Measurements from ENCODE around the gene KLF11.
"Not testable (repeated sequence)": the region's sequence is repeated elsewhere in the genome, so short reads cannot be mapped to it uniquely, and the experiment has no call there.

Gene KLF11

DNA sequence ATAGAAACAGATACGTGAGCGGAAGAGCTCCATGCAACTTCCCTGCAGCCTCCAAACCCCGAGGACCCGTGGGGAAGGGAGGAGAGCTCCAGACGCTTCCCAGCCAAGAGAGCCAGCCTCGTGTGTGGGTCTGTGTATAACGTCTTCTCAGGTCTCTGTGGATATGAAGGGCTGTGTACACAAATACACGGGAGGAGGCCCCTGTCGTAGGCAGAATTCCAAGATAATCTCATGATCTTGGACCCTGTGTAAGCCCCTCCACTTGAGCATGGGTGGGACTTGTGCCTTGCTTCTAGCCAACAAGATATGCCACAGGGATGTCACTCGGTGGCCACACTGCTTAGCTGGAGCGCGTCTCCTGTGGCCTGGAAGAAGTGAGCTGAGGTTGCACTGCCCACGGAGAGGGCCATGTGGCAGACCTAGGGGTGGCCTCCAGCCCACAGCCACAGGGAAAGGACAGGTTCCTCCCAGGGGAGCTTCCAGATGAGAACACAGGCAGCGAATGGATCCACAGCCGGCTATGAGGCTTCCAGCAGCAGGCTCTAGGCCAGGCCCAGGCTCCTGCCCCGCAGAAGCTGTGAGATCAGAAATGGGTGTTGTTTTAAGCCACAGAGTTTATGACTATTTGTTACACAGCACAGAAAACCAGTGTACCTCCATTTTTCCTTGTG is 15.6 kb upstream of the KLF11 start:
- no peak for DNase-seq

GRCh38 chr2:10028407-10028987 is 14.9 kb upstream of the KLF11 start:
- DNase-seq = no peak

DNA sequence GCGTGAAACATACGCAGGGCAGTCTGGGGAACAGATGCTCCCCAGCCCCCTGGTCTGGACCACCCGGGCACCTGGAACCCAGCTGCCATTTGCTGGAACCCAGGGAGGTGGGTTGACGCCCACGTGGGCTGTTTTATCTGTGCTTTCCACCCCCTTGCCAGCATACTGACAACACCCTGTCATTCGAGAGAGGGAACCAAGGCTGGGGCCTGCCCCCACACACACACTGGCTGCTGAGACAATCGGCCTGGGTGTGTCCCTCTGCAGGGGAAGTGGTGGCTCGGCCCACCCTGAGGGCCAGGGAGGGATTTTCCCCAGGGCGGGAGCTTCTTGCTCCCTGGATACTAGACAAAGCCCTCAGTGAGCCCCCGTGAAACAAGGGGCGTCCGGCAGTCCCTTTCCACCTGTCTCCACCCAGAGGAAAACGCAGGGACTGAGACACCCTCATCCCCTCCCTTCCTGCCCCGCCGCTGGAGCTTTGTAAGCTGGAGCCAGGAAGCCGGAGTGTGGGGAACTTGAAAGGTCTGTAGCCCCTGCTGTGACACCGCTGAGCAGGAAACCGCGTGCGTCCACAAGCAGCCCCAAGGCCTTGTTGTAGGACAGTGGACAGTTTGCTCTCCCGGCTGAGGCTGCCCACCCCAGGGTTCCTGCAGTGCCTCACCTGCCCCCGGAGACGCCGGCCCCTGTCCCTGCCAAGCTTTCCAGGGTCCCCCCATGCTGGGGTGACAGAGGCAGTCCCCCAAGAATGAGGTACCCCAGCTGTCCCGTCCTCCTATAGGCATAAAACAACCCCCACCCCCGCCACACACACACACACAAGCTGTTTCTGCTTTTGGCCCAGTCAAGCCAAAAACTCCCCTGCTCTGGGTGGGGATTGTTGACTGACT is 14.1 kb upstream of the KLF11 start:
- DNase-seq = peak; percentile 59 to 65

- no peak for DNase-seq
Observed at GRCh38 chr2:10029875-10030223, 13.5 kb upstream of the KLF11 start.

DNA sequence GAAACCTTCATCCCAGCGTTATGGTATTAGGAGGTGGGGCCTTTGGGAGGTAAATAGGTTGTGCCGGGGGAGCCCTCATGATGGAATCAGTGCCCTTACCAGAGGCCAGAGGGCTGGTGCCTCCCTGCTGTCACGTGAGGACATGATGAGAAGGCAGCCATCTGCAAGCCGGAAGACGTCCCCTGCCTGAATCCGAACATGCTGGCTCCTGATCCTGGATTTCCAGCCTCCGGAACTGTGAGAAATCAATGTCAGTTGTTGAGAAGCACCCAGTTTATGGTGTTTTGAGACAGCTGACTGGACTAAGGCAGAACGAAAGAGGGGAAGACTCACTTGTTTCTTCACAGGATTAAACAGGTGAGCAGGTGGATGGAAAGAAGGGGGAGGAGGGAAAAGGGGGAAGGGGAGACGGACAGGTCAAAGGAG is 13.0 kb upstream of the KLF11 start:
- no peak for DNase-seq

DNA sequence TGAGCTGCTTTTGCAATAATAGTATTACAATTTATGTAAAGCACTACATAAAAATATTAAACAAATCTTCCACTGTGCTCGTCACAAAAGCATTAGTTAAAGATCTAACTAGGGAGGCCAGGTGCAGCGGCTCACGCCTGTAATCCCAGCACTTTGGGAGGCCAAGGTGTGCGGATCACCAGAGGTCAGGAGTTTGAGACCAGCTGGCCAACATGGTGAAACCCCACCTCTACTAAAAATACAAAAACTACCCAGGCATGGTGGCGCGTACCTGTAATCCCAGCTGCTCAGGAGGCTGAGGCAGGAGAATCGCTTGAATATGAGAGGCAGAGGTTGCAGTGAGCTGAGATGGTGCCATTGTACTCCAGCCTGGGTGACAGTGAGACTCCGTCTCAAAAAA is 12.6 kb upstream of the KLF11 start:
- DNase-seq = not testable (repeated sequence)

GRCh38 chr2:10031886-10032745 is 11.2 kb upstream of the KLF11 start:
- DNase-seq = no peak

- DNase-seq = no peak
Observed at GRCh38 chr2:10032746-10033105, 10.6 kb upstream of the KLF11 start.

- no peak for DNase-seq
Observed at GRCh38 chr2:10033251-10034006, 9.9 kb upstream of the KLF11 start.

DNA sequence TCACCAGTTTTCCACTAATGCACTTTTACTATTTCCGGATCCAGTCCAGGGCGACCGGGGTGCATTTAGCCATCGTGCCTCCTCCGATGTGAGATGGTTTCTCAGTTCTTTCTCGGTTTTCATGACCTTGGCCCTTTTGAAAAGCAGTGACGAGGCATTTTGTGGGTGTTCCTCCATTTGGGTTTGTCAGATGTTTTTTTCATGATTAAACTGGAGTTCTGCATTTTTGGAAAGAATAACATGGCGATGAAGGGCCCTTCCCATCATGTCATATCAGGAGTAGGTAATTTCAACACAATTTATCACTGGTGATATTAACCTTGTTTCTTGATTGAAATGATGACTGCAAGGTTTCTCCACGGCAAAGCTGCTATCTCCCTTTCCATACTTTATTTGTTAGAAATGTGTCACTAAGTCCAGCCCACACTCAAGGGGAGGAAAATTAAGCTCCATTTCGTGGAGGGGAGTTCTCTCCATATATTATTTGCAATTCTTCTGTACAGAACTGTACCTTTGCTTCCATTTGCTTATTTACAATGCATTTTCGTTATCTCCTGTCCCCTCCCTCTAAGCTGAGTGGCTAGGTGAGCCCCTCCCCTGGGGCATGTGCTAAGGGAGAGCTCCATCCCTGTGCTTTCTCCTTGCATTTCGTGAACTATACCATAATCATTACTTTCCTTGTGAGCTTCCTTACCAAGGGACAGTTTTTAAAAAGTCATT is 8.9 kb upstream of the KLF11 start:
- no peak for DNase-seq

DNA sequence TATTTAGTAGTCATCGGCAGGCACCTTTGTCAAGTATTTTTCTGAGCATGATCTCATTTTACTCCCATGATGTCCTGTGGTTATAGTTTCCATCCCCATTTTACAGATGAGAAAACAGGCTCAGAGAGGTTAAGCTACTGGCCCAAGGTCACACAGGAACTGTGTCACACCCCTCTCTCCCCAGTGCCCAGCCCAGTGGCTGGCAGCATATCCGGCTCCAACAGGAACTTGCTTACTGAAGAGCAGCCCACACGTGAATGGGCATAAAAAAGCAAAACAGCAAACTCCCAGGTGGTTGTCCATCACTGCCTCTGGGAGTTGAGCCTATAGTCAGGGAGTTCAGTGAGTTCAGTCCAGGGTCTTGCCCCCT is 8.3 kb upstream of the KLF11 start:
- no peak for DNase-seq

DNA sequence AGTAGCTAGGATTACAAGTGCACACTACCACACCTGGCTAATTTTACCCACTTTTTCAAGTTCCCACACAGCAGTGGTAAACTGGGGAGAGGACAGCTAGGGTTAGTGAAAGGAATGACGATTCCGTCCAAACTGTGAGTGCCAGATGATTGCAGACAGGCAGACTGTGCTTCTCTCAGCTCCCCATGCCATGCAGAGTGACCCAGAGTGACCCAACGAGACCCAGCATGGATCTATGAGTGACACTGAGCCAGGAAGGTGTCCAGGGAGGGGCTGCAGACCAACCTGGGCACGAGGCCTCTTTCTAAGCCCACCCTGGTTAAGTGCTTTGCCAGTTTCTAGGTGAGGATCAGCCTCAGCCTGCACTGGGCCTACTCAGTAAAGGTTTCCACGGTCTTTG is 7.7 kb upstream of the KLF11 start:
- DNase-seq = no peak

DNA sequence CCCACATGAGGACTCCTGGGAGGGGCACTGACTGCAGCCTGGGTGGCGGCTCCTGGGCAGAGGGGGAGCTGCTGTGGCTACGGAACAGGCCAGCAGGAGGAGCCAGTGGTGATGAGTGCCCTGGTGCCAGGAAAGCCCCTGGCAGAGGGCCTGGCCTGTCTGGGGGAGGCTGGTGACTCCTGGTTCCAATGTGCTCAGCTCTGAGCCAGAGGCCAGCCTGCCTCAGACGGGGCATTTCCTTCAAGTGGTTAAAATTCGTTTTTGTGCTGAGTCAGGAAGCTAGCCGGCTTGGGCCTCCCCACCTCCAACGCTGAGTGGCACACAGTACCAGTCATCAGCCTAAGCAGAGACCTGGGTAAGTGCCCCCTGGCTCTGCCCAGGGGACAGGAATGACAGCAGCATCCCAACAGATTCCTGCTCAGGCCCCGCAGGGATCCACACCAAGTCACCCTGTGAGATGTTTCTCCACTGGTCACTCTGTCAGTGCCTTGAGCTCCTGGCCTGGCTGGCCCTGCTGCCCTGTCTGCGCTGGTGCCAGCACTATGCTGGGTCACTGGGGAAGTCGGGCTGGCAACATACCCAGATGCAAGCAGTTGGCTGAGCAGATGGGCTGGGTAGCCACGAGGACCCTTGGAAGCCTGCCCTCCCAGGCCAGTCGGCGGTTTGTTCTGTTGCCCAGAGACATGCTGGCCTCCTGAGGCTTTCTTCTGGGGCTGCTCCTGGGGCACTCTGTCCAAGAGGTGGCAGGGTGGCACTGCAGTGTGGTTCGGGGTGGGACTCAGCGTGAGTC is 7.1 kb upstream of the KLF11 start:
- peak; percentile 49 to 66 for DNase-seq

- no peak for DNase-seq
Observed at GRCh38 chr2:10038123-10038522, 5.2 kb upstream of the KLF11 start.

GRCh38 chr2:10038716-10039115 is 4.6 kb upstream of the KLF11 start:
- no peak for DNase-seq

DNA sequence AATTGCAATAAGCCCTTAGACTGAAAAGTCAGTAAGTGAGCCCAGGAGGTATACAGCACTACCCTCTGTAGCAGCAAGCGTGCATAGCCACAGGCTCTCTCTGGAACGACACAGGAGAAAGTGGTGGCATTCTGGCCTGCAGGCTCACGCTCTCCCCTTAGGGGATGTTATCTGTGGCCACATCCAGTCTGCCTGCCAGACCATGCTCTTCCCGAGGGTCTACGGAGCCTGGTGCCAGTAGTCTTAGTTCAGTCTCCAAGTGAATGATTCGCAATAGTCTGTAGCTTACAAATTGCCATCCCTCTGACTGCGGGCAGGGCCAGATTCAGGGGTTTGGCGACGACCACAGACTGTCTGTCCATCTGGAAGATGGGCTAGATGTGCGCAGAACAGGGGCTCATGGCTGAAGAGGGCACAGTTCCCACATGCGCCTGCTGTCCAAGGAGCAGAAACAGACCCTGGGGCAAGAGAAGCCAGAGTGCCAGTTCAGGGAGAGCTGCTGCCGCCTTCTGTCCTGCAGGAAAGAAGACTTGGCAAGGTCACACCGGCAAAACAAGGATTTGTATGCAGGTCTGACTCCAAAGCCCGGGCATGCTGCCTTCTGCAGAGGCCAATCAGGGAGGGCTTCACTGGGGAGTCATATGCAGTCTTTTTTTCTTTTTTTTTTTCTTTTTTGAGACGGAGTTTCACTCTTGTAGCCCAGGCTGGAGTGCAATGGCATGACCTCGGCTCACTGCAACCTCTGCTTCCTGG is 3.5 kb upstream of the KLF11 start:
- DNase-seq = no peak

GRCh38 chr2:10041711-10042110 is 1.6 kb upstream of the KLF11 start:
- DNase-seq = no peak

- DNase-seq = peak; percentile 41 to 47
Observed at GRCh38 chr2:10042301-10043161, 819 bp upstream of the KLF11 start.

Measured in activated T-cell treated with anti-CD3 and anti-CD28 coated beads, Interleukin-2, amount 50 U/mL, for 48 hours (primary cell).